HuH-7 (cell line): ENCODE results near the gene POLR2E.

Source experiments
- DNase-seq: peaks from one replicate; pipeline ENCODE4 v3.0.0; 2011; ENCODE audit warnings: low spot score

Gene POLR2E

DNA sequence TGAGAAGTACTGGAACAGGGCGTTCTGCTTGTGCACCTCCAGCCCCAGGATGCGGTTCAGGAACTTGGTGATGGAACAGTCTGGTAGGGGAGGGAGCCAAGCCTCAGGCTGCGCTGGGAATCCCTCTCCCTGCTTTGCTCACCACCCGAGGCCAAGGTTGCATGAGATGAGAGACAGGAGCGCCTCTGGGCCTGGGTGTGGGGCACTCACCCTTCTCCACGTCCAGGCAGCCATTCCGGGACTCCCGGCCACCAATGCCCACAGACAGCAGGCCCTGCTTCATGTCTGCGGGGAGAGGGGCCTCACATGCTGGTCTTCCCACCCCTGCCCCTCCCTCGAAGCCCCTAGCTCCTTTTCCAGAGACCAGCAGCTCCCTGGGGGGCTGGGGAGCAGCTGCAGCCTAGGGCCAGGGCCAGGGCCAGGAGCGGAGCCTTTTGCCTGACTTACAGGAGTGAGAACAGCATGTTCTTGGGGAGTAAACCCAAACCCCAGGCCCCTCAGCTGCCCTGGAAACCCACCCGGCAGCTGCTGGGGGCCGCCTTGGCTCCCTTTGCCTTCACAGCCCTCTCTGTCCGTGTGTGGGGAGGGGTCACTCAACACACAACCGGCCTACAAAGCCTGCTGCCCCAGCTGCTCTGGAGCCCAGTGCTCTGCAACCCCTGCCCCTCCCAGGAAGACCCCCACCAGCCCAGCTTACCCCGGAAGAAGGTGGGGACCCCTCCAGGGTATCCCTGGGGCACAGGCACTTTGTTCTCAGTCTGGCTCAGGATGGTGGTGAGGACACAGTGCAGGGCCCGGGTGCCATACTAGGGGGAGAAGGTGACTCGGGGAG is 15.8 kb upstream of the POLR2E start:
- no peak for DNase-seq

- DNase-seq: no peak
Measured at GRCh38 chr19:1109697-1110671, 14.8 kb upstream of the POLR2E start.

DNA sequence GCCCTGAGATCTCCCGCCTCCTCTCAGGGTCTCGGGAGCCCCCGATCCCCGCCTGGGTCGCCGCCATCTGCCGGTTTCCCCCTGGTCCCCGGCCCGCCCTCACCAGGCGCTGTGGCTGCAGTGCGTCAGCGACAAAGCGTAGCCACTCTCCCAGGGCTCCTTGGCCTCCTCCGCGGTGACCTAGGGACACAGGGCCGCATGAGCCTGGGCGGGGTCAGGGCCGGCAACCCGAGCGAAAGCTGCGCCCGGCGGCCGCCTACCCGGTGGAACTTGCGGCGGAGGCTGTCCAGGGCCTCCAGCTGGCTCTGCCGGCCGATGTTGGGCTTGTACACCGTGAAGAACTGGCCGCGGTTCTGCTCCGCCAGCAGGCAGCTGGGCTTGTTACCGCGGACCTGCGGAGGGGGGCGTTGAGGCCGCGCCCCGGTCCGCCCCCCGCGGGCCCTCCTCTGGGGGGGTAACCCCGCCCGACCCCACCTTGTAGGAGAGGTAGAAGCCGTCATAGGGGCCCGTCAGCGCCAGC is 13.9 kb upstream of the POLR2E start:
- no peak for DNase-seq

- no peak for DNase-seq
Measured at GRCh38 chr19:1108291-1109031, 13.3 kb upstream of the POLR2E start.

GRCh38 chr19:1107661-1108261 is 12.6 kb upstream of the POLR2E start:
- no peak for DNase-seq

DNA sequence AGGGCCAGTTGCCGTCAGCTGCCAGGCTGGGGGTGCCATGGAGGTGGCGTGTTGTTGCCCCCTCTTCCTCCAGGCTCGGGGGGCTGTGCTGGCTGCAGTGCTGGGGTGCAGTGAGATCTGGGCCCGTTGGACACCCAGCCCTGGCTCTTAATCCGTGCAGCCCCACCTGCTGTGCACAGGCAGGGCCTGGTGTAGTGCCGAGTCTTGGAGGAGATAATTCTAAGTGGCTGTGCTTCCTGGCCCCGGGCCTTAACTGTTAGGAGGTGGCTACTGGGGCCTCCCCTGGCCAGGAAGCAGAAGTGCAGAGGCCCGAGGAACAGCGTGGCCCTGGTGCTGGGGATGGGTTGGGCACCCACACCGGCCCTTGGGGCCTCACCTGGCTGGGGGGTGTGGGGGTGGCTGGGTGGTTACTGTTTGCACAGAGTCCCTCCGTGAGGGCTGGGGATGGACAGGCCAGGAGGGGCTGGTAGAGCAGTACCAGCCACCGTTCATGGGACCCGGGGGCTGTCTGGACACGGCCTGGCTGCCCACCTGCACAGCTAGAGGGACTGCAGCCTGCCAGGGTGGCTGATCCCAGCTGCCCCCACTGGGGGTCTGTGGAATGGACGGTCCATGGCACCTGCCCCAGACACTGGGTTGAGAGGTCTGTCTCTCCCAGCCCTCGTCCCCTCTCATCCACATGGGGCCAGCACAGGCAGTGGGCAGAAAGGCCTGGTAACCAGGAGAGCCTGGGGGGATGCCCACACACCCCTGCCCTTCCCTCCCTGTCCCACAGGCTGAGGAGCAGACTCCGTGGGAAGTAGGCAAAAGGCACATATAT is 11.9 kb upstream of the POLR2E start:
- peak; percentile 40 for DNase-seq

DNA sequence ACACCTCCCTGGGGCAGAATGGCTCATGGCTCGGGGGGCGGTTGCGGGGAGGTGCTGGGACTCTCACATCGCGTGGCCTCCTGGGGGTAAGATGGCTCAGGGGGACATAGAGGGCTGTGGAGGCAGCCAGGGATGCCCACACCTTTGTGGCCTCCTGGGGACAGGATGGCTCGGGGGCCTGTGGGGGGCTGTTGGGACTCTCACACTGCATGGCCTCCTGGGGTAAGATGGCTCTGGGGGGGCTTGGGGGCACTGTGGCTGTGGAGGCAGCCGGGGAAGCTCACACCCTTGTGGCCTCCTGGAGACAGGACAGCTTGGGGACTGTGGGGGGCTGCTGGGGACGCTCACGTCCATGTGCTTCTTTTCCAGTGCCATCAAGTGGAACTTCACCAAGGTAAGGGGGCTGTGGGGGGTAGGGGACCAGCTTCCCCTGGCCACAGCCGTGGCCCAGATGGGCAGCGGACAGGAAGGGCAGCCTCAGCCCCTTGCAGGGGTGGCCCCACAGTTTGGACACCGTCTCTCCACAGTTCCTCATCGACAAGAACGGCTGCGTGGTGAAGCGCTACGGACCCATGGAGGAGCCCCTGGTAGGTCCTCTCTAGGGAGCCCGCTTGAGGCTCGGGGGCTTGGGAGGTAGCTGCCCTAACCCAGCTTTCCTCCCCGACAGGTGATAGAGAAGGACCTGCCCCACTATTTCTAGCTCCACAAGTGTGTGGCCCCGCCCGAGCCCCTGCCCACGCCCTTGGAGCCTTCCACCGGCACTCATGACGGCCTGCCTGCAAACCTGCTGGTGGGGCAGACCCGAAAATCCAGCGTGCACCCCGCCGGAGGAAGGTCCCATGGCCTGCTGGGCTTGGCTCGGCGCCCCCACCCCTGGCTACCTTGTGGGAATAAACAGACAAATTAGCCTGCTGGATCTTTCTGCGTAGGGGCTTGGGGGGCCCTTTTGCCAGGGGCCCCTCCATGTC is 11.0 kb upstream of the POLR2E start:
- DNase-seq: no peak

GRCh38 chr19:1105008-1105872 is 10.1 kb upstream of the POLR2E start:
- DNase-seq: peak; percentile 47

GRCh38 chr19:1104311-1105007 is 9.3 kb upstream of the POLR2E start:
- peak; percentile 67 for DNase-seq

GRCh38 chr19:1103708-1104310 is 8.6 kb upstream of the POLR2E start, which contains the start of gene GPX4:
Gene GPX4, plus strand, starts transcription at chr19:1103994. Its CDS starts 50 bp downstream, at chr19:1104044.
- DNase-seq: peak; percentile 95

GRCh38 chr19:1103132-1103707 is 8.0 kb upstream of the POLR2E start:
- no peak for DNase-seq

GRCh38 chr19:1102407-1103131 is 7.4 kb upstream of the POLR2E start:
- no peak for DNase-seq

DNA sequence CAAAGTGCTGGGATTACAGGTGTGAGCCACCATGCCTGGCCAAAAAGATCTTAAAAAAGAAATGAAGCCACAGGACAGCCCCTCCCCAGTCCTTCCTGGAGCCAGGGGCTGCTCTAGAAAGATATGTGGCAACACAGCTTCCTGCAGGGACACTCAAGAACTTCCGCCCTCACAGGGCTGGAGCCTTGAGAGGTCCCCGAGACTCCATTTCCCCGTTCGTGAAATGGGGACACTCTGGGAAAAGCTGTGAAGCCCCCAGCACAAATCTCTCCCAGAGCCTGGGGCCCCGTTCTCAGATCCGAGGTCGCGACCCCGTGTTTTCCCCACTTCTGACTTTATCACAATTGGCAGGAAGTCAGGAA is 6.1 kb upstream of the POLR2E start:
- DNase-seq: no peak

DNA sequence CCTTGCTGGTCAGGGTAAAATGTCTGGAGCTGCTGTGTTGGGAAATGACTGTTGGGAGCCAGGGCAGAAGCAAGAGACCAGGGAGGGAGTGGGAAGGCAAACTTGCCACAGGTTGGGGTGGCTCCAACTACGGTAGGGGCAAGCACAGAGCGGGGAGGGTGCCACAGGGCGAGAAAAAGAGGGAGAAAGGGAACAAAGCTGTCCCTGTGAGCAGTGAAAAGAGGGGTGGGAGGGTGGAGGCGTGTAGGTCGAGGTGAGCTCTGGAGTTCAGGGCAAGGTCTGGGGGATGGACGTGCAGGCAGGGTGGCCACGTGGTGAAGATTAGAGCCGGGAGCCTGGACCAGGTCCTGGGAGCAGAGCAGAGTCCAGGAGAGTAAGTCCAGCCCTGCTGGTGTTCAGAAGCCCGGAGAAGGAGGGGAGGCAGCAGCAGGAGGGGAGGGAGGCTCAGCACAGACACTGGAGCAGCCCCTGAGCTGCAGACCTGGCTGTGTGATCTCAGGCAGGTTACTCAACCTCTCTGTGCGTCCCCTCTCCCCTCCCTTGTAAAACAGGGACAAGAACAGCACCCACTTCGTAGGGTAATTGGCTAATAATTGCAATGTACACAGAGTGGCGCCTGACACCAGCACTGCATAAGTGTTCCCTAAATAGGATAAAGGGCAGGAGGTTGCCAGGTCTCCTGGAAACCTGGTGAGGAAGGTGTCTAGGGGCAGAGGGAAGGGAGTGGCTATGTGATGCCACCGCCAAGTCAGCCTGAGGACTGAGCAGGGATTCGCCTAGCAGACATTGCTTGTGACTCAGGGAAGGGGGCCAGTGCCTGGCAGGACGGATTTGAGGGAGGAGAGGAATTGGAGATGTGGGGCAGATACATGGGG is 3.2 kb upstream of the POLR2E start:
- peak; percentile 56 for DNase-seq

GRCh38 chr19:1097810-1098176 is 2.6 kb upstream of the POLR2E start:
- peak; percentile 60 for DNase-seq

GRCh38 chr19:1094655-1094977 is 559 bp downstream of the POLR2E start:
- no peak for DNase-seq
